SH-SY5Y (cell line): ENCODE measurements around the gene PRC1.

ENCODE experiments used
- GATA2 ChIP-seq: IDR thresholded peaks from 2 replicates; pipeline ENCODE4 v1.6.1; 2011; ENCODE audit warnings: mild to moderate bottlenecking, low read depth, low read length
- GATA3 ChIP-seq: IDR thresholded peaks from 2 replicates; pipeline ENCODE4 v1.6.1; 2011; ENCODE audit warnings: low read depth, mild to moderate bottlenecking, low read length, moderate library complexity

DNA sequence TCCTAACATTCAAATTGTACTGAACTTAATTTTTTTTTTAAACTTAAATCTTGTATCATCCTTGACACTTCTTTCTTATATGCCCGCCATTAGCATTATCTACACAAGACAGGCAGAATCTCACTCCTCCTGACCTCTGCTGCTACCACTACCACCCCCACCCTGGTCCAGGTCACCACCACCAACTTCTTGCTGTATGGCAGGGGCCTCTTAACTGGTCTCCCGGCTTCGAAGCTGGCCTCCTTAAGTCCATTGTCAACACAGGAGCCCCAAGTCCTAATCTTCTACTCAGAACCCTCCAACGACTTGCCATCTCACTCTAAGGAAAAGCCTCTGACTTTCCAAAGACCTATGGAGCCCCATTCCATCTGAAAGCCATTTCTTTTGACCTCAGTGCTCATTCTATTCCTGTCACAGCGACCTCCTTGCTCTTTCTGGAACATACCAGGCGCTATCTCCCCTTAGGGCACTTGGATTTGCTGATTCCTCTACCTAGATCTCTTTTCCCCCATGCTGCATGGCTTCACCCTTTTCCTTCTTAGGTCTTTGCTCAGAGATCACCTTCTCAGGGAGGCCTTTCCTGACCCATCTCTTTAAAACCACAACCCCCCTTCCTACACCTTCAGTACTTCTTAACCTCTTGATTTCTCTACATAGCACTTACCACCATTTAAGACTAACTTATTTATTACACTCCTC is 2.6 kb downstream of the PRC1 start:
- TF ChIP-seq GATA3 (no peak), GATA2 (no peak)
